GM18520 (cell line): ENCODE measurements around the gene PRICKLE1.

Experiments used
- ATAC-seq: cut with Tn5 transposase; IDR thresholded peaks from one replicate; pipeline ENCODE4 v1.9.1; 2021; ENCODE audit not compliant: unreplicated experiment

The PRICKLE1 gene

GRCh38 chr12:42496886-42497285 is 92.7 kb downstream of the PRICKLE1 start:
- ATAC-seq = no peak

GRCh38 chr12:42495244-42495643 is 94.3 kb downstream of the PRICKLE1 start:
- no peak for ATAC-seq

- ATAC-seq = no peak
These were observed 97.3 kb downstream of the PRICKLE1 start for GRCh38 chr12:42492267-42492666.

GRCh38 chr12:42490261-42490842 is 99.2 kb downstream of the PRICKLE1 start:
- no peak for ATAC-seq

GRCh38 chr12:42486407-42486806 is 103.1 kb downstream of the PRICKLE1 start:
- ATAC-seq = no peak

GRCh38 chr12:42485823-42486222 is 103.7 kb downstream of the PRICKLE1 start:
- no peak for ATAC-seq

GRCh38 chr12:42484996-42485395 is 104.5 kb downstream of the PRICKLE1 start:
- no peak for ATAC-seq

GRCh38 chr12:42483521-42483790 is 106.1 kb downstream of the PRICKLE1 start:
- peak; percentile 5 for ATAC-seq

- peak; percentile 59 for ATAC-seq
These were observed 106.6 kb downstream of the PRICKLE1 start for GRCh38 chr12:42482748-42483520.

GRCh38 chr12:42482041-42482747 is 107.4 kb downstream of the PRICKLE1 start:
- ATAC-seq = no peak

- ATAC-seq = no peak
These were observed 108.2 kb downstream of the PRICKLE1 start for GRCh38 chr12:42481368-42481767.

GRCh38 chr12:42477941-42478340 is 111.6 kb downstream of the PRICKLE1 start:
- ATAC-seq = no peak

- ATAC-seq = peak; percentile 46
These were observed 114.4 kb downstream of the PRICKLE1 start for GRCh38 chr12:42475106-42475505.

GRCh38 chr12:42474391-42474790 is 115.2 kb downstream of the PRICKLE1 start:
- ATAC-seq = no peak

- ATAC-seq = no peak
These were observed 116.0 kb downstream of the PRICKLE1 start for GRCh38 chr12:42473561-42473960.

- ATAC-seq = no peak
These were observed 116.4 kb downstream of the PRICKLE1 start for GRCh38 chr12:42473130-42473529.

- no peak for ATAC-seq
These were observed 117.2 kb downstream of the PRICKLE1 start for GRCh38 chr12:42472376-42472775.

- ATAC-seq = peak; percentile 97
These were observed 120.0 kb downstream of the PRICKLE1 start for GRCh38 chr12:42469355-42470175.

GRCh38 chr12:42468921-42469320 is 120.6 kb downstream of the PRICKLE1 start:
- ATAC-seq = peak; percentile 1

- no peak for ATAC-seq
These were observed 121.2 kb downstream of the PRICKLE1 start for GRCh38 chr12:42468341-42468821.

GRCh38 chr12:42463671-42464070 is 125.9 kb downstream of the PRICKLE1 start:
- ATAC-seq = no peak
